BE2C (cell line): ENCODE results near the gene TNFRSF21.

Experiments used
- DNase-seq: peaks from one replicate; pipeline ENCODE4 v3.0.0-alpha.2; 2020
- H3K27me3 ChIP-seq: fragments of 250-450 bp; sonication (Bioruptor Pico); 2 replicates; pipeline ENCODE4 v1.5.1; 2020; ENCODE audit warnings: mild to moderate bottlenecking
- H3K36me3 ChIP-seq: fragments of 250-450 bp; sonication (Bioruptor Pico); 2 replicates; pipeline ENCODE4 v1.5.1; 2020; ENCODE audit warnings: mild to moderate bottlenecking
- H3K4me1 ChIP-seq: fragments of 250-450 bp; sonication (Bioruptor Pico); 2 replicates; pipeline ENCODE4 v1.5.1; 2020
- H3K4me3 ChIP-seq: 2 replicates; pipeline ENCODE4 v1.5.1; 2011; ENCODE audit warnings: low read depth, low read length
- H3K9me3 ChIP-seq: fragments of 250-450 bp; sonication (Bioruptor Pico); 2 replicates; pipeline ENCODE4 v1.5.1; 2020
- CTCF ChIP-seq: IDR thresholded peaks from 2 replicates; pipeline ENCODE4 v1.5.1; 2012; ENCODE audit warnings: mild to moderate bottlenecking, low read depth, low read length

Gene TNFRSF21

GRCh38 chr6:47247227-47247797 is 62.4 kb downstream of the TNFRSF21 start:
- peak; percentile 36 for DNase-seq
- no peak for TF ChIP-seq CTCF
- peaks cover 11% of the 10 kb centered on the region for H3K36me3 ChIP-seq
- H3K4me3 ChIP-seq = peak overlapping the region; percentile 6; the same call in 1 of the 2 replicates
- peaks cover 47% of the 10 kb centered on the region for H3K4me1 ChIP-seq
- no peaks in the 10 kb centered on the region for H3K9me3 ChIP-seq
- no peaks in the 10 kb centered on the region for H3K27me3 ChIP-seq

- Histone ChIP-seq H3K4me1 (peaks cover 55% of the 10 kb centered on the region), H3K27me3 (no peaks in the 10 kb centered on the region), H3K36me3 (peaks cover 9% of the 10 kb centered on the region), H3K4me3 (no peak overlapping the region), H3K9me3 (no peaks in the 10 kb centered on the region)
- no peak for DNase-seq
- TF ChIP-seq CTCF = no peak
Measured at GRCh38 chr6:47246551-47246950, 63.2 kb downstream of the TNFRSF21 start.

DNA sequence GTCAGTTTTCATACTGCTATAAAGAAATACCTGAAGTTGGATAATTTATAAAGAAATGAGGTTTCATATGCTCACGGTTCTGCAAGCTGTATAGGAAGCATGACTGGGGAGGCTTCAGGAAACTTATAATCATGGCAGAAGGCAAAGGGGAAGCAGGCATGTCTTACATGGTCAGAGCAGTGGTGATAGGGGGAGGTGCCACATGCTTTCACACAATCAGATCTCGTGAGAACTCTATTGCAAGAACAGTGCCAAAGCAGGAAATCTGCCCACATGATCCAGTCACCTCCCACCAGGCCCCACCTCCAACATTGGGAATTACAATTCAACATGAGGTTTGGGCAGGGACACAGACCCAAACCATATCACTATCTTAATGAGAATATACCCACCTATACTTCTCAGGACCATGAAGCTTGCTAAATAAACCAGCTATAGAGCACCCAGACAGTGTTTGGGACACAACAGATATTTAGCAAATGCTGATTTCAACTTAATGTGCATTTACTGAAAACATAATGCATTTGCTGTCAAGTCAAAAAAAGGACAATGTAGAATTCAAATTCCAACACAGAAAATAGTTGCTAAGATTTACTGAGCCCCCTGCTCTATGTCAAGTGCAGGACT is 63.8 kb downstream of the TNFRSF21 start:
- Histone ChIP-seq H3K4me3 (no peak overlapping the region), H3K36me3 (peaks cover 4% of the 10 kb centered on the region), H3K4me1 (peaks cover 58% of the 10 kb centered on the region), H3K27me3 (no peaks in the 10 kb centered on the region), H3K9me3 (no peaks in the 10 kb centered on the region)
- no peak for DNase-seq
- no peak for TF ChIP-seq CTCF

- Histone ChIP-seq H3K4me1 (peaks cover 66% of the 10 kb centered on the region), H3K4me3 (no peak overlapping the region), H3K36me3 (no peaks in the 10 kb centered on the region), H3K9me3 (no peaks in the 10 kb centered on the region), H3K27me3 (no peaks in the 10 kb centered on the region)
- no peak for TF ChIP-seq CTCF
- DNase-seq = peak; percentile 86
Measured at GRCh38 chr6:47242483-47243386, 67.0 kb downstream of the TNFRSF21 start.

- H3K4me1 ChIP-seq = peaks cover 69% of the 10 kb centered on the region
- H3K27me3 ChIP-seq = no peaks in the 10 kb centered on the region
- no peaks in the 10 kb centered on the region for H3K9me3 ChIP-seq
- H3K4me3 ChIP-seq = no peak overlapping the region
- TF ChIP-seq CTCF = no peak
- DNase-seq = no peak
- no peaks in the 10 kb centered on the region for H3K36me3 ChIP-seq
Measured at GRCh38 chr6:47241742-47242482, 67.8 kb downstream of the TNFRSF21 start.
